NCI-H2081 treated with DMSO at 0.1 percent for 48 hours (cell line): ENCODE data around the gene WDR86.

ENCODE experiments used
- DNase-seq: peaks from one replicate; lab custom pipeline; 2025; lab: John Stamatoyannopoulos, UW

The WDR86 gene, protein sequence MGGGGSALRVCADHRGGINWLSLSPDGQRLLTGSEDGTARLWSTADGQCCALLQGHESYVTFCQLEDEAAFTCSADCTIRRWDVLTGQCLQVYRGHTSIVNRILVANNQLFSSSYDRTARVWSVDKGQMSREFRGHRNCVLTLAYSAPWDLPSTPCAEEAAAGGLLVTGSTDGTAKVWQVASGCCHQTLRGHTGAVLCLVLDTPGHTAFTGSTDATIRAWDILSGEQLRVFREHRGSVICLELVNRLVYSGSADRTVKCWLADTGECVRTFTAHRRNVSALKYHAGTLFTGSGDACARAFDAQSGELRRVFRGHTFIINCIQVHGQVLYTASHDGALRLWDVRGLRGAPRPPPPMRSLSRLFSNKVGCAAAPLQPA

DNA sequence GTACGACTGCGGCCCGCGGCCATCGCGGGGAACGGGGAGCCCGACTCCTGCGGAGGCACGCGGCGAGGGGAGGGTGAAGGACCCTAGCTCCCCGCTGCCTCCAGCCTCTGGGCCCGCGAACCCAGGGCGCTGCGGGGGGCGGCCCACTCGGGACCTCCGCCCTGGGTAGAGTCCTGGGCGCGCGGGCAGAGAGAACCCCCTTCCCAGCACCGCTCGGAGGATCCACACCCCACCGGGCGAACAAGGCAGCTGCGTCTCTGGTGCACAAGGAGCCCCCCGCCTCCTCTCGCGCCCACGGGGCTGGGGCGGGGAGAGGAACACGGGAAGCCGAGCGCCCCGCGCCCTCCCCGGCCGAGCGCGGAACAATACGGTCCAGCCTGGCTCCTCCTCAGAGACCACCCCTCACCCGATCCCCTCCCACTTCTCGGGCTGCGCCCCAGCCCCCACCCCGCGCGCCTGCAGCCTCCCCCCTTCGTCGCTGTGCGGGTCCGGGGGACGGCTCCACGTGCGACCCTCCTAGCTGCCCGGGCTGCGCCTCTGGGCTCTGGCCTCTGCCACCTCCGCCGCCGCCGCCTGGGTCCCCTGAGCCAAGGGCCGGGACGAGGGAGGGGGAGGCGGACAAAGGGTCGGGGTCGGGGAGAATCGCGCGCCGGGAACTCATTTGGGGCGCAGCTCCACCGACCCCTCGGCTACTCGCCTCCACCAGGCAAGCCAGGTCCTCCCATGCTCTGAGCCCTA, at the start of gene WDR86:
Gene WDR86 (minus strand): TSS at position 372 of the 738 bp plus-strand sequence. CDS start 449 bp downstream, outside the sequence.
- DNase-seq: no peak

DNA sequence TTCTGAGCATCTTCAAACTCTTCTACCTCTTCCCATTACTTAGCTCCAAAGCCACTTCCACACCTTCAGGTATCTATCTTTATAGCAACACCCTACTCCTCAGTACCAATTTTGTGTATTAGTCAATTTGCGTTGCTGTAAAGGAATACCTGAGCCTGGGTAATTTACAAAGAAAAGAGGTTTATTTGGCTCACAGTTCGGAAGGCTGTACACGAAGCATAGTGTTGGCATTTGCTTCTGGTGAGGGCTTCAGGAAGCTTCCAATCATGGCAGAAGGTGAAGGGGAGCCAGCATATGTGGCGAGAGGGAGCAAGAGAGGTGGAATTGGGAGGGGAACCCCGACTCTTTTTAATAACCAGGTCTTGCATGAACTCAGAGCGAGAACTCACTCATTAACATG, 47.7 kb upstream of the WDR86 start:
- no peak for DNase-seq

DNA sequence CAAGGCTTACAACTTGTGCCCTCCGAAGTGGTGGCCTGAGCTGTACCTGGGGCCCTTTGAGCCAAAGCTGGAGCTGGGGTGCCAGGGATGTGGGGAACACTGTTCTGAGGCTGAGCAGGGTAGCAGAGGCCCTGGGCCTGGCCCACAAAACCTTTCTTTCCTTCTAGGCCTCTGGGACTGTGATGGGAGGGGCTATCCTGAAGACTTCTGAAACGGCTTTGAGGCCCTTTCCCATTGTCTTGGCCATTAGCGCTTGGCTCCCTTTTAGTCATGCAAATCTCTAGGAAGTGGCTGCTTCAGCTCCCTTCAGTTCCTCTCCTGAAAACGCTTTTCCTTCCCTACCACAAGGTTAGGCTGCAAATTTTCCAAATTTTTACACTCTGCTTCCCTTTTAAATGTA, 46.9 kb upstream of the WDR86 start:
- DNase-seq: no peak

DNA sequence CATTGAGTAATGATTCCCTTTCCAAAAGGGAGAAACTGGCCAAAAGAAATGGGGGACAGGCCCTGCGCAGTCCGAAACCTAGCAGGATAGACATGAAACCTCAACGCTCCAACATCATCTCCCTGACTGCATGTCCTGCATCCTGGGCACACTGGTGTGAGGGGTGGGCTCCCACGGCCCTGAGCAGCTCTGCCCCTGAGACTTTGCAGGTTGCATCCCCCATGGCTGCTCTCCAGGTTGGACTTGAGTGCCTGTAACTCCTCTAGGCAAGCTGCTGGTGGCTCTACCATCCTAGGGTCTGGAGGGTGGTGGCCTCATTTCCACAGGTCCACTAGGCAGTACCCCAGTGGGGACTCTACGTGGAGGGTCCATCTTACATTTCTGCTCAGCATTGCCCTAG, 46.4 kb upstream of the WDR86 start:
- no peak for DNase-seq

DNA sequence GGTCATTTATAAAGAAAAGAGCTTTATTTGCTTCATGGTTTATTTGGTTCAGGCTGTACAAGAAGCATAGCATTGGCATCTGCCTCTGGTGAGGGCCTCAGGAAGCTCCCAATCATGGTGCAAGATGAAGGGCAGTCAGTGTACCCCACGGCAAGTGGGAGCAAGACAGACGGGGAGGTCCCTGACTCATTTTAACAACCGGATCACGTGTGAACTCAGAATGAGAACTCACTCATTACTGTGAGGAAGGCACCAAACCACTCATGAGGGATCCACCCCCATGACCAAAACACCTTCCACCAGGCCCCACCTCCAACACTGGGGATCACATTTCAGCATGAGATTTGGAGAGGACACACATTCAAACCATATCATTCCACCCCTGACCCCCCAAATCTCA, 45.9 kb upstream of the WDR86 start:
- no peak for DNase-seq

DNA sequence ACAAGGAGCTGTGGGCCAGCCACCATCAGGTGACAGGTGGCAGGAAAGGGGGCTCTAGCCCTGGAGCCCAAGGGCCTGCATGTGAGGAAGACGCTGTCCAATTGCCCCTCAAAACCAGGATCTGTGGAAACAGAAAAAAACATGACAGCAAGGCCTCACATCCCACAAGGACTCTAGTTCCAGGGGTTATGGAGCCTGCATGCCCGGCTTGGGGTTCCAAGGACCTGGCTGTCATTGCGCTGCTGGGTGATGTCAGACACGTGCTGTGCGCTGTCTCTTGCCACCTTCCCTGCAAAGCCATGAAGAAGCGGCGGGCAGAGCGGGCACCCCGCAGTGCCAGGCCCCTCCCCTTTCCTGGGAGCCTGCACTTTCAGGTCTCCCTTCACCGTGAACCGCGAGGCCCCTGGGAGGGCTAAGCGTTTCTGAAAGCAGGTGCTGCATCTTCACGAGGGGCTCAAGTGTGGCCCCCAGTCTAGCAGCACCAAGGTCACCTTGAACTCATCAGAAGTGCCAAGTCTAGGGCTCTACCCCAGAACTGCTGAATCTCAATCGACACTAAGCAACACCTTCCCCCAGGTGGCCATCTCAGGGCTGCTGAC, 45.2 kb upstream of the WDR86 start:
- DNase-seq: no peak

DNA sequence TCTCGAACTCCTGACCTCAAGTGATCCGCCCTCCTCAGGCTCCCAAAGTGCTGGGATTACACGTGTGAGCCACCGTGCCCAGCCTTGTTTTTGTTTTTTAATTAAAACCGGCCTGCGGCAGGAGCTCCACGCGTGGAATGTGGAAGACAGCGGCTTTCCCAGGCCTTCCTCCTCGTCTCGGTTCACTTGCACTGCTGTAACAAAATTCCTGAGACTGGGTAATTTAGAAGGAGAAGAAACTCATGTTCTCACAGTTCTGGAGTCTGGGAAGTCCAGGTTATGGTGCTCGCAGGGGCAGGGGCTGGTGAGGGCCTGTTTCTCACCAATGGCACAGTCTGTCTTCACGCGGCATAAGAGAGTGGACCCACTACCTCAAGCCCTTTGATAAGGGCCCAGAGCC, 44.5 kb upstream of the WDR86 start:
- no peak for DNase-seq

DNA sequence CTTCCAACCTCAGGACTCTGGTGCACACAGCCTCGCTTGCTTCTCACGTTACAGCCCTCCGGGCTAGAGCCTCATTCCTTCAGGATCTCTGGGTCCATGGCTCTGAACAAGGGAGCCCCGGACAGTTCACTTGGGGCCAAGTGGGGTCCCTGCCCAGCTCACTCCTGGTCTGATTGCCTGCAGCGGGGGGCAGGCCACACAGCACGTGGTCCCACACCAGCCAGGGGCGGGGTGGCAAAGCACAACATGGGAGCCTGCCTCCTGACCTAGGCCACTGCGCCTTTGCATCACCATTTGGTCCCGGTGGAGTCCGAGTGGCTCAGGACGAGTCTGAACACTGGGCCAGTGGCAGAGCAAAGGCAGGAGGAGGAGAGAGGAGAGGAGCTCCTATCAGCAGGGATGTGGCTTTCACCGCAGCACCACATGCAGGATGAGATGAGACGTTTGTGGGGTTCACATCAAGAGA, 43.5 kb upstream of the WDR86 start:
- DNase-seq: no peak

DNA sequence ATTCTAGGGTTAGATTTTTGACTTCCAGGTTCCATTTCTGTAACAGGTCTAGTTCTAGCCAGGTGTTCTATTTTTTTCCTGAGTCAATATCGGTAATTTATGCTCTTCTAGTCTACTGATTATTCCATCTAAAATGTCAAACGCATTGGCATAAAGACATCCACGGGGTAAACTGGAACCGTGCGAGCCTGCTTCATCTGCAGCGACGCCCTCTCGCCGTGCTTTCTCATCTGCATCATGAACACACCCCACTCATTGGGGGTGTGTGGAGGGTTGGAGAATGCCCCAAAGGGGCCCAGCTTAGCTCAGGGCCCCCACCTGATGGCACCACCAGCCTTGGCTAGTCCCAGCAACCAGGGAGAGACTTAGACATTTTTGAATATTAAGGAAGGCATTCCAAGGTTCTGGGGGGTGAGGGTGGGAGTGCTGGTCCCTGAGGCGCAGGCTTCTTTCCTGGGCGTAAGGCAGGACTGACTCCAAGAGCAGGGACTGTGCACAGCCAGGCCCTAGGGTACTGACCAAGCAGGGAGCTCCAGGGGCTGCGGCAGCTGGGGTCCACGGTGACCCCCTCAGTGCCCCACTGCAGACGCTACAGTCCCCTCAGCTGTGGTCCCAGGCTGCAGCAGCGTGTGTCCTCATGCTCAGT, 43.0 kb upstream of the WDR86 start:
- no peak for DNase-seq

DNA sequence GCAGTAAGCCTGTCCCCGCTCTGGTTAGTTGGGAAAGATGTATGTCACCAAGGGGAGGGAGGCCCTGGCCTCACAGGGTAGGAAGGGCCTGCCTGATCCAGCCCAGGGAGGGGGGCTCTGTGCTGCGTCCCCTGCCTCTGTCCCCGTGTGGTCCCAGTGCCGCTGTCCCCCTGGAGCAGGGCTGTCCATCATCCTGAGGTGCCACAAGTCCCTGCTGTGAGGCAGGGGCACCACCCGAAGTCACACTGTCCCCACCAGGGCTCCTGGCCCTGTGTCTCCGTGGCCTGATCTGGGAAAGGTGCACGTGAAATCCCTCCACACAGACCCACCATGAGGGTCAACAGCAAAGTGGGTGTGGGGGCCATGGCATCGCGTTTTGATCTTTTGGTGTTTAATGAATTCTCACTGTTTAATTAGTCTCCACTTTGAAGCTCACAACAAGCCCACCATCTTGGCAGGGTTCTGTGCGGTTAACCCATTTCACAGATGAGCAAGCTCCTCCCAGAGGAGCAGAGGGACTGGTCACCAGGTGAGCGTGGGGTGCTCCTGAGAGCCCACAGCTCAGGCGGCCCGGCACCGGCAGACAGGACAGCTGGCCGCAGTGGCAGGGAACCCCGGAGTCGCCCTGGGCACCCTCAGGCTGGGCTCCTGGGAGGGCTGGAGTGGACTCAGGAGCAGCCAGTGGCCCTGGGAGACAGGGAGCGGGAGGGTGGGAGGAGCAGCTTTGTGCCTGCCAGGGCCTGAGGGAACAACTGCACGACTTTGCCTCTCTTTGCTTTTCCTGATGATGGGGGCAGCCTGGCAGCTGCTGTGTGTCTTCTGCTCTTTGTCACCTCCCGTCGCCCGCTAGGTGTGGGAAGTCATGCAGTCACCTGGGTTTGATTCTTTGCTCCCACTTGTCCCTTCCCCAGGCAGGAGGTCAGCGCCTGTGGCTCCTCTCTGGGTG, 42.1 kb upstream of the WDR86 start:
- DNase-seq: no peak

DNA sequence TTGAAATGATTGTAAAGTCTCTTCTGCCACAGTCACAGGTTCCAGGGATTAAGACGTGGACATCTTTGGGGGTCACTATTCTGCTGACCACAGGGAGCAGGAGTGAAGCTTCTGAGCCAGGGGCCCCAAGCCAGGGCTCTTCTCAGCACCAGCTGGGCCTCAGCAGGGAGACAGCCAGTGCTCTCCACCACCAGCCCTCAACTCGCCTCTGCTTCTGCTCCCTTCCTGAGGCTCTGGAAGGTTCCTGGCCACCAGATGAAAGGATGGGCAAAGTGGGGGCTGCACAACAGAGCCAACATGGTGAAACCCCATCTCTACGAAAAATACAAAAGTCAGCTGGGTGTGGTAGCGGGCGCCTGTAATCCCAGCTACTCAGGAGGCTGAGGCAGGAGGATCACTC, 41.3 kb upstream of the WDR86 start:
- DNase-seq: no peak

DNA sequence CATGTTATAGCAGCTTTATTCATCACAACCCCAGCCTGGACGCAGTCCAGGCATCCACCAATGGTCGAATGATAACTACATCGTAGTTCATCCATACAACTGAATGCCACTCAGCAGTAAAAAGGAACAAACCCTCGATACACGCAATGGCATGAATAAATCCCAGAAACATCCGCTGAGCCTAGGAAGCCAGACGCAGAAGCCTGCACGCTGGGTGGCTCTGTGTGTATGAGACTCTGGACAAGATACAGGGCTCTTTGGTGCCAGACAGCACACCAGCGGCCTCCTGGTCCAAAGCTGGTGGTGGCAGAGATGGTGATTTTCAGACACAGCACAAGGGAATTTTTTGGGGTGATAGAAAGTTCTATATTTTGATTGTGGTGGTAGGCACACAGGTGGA, 40.2 kb upstream of the WDR86 start:
- no peak for DNase-seq

DNA sequence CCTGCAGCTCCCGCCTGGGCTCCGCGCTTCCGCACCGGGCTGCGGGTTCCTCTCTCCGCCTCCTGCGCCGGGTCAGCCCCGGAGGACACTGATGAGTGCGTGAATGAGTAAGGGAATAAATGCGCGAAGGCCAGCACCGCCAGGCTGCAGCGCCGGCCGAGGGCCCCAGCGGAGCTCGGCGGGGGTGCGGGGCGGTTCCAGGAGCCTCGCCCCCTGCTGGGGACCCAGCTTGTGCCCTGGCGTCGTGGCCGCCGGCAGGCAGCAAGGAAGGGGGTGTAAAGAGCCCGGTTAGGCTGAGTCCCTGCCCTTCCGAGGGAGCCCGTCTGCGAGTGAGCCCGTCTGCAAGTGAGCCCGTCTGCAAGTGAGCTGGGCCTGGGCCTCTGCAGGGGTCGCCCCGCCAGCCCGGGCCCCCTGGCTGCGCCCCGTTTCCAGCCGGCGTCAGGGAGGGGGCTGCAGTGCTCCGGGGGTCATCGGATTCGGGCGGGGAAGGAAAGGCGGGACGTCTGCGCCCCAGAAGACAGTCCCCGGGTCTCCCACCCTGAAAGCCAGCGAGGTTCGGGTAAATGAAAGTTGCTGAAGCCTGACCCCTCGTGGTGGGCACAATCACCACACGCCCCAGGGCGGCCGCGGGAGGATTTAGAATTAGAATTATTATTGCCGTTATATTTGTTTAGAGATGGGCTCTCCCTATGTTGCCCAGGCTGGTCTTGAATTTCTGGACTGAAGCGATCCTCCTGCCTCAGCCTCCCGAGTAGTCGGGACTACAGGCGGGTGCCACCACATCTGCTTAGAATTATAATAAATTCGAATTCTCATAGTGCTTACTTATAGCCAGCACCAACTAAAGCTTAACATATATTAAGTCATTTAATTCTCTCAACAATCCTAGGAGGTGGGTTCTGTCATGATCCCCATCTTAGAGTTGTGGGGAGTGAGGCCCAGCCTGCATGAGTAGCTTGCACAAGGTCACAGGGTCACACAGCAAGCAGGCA, 38.7 kb upstream of the WDR86 start:
- DNase-seq: no peak

DNA sequence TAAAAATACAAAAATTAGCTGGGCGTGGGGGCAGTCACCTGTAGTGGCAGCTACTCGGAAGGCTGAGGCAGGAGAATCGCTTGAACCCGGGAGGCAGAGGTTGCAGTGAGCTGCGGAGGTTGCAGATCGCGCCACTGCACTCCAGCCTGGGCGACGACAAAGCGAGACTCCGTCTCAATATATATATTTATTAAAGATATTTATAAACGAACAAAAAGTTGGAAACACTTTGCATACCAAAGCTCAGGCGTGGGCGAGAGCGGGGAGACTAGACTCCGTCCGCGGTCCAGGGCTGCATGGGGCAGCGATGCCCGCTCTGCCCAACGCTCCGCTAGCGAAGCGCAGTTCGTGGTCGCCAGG, 38.0 kb upstream of the WDR86 start:
- DNase-seq: no peak

DNA sequence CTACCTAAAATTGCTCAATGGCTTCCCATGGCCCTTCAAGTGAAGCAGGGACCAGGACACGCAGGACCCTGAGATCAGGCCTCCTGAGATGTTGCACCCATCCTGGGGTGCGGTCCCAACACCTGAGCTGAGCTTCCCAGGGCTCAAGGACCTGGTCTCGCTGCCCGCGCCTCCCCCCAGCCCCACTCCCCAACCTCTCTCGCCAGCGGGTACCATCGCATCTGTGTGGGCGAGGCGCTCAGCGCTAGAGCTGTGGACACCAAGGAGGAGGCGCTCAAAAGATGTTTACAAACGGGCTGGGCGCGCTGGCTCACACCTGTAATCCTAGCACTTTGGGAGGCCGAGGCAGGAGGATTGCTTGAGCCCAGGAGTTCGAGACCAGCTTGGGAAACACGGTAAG, 37.5 kb upstream of the WDR86 start:
- DNase-seq: no peak

DNA sequence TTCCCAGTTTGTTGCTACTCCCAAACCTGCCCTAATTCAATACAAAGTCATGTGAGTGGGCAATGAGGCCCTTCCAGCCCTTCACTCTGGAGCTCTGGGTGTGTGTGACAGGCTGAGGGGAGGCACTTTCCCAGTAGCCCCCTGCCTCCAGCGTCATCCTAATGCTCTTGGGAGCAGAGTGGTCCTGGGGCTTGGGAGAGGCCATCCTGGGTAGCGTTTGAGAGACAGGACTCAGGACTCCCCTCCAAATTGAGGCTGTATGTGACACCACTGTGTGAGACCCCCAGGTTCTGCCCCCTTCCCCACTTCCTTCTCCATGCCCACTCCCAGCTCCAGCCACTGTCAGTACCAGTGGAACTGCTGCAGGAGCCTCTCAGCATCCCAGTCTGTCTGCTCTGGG, 36.6 kb upstream of the WDR86 start:
- no peak for DNase-seq

DNA sequence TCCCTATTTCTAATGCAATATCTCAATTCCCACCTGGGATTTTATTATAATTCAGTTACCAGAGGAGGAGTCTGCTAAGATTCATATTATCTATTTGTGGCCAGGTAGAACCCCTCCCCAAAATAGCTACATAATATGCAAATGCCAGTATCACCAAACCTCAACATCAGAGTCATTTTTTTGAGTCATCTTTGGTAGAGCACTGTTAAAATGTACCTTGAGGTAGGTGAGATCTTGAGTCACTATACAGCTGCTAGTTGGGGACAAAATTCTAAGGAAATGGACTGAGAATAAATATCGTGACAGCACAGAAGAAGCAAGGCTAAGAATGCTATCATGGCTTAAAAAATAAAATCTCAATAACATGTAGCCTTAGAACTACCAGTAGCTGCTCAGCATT, 34.8 kb upstream of the WDR86 start:
- DNase-seq: no peak

DNA sequence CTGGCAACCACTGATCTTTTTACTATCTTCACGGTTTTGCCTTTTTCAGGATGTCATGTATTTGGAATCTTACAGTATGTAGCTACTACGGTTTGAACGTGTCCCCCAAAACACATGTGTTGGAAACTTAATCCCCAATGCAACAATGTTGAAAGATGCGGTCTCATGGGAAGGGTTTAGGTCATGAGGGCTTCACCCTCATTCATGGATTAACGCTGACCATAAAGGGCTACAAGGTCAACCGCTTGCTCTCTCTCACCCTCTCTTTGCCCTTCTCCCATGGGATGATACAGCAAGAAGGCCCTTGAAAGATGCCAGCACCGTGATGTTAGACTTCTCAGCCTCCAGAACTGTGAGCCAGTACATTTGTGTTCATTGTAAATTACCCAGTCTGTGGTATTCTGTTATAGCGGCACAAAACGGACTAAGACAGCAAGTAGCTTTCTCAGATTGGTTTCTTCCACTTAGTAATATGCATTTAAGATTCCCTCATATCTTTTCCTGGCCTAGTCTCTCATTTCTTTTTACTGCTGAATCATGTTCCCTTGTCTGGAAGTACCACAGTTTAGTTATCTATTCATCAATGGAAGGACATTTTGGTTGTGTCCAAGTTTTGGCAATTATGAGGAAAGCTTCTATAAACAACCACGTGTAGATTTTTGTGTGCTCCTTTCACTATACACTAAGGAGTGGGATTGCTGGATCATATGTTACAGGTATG, 33.1 kb upstream of the WDR86 start:
- DNase-seq: no peak

DNA sequence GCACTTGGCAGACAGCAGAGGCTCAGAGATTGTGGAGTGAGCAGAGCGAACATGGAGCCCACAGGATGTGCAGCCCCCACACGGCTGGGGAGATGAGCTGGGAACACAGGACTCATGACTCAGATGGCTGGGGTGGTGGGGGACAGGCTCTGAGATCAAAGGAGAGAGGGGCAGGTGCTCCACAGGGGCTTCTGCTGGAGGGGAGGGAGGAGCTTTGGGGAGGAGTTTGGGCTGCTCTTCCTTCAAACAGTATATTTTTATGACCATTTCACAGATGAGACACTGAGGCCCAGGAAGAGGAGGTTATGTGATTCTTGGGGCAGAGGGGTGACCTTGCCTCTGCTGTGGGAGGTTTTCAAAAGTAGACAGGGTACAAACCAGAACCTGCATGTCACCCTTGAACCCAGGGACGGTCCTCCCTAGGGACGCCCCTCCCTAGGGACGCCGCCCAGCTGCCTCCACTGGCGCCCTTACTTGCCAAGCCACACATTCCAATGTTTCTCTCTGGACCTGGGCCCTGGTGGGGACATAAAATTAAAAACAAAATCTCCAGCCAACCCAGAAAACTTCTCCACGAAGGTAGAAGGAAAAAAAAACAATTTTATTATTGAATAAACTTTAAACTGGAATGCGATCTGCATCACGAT, 31.1 kb upstream of the WDR86 start:
- DNase-seq: no peak
